ENCODE measurements around the gene PPA1. TPM values are rescaled to one million over a fixed set of nuclear protein-coding genes. Genes with fewer than 3 reads are reported as not detected.

PPA1 gene
- total and polyA plus RNA-seq, 2 donors (not counting 3 experiments of a cell fraction or from before 2014, with no cell fraction given), result 63.5 to 140 TPM

GRCh38 chr10:70167246-70167645, 66.0 kb downstream of the PPA1 start:
- no peak for DNase-seq (ENCODE audit: low read depth, low spot score)

DNA sequence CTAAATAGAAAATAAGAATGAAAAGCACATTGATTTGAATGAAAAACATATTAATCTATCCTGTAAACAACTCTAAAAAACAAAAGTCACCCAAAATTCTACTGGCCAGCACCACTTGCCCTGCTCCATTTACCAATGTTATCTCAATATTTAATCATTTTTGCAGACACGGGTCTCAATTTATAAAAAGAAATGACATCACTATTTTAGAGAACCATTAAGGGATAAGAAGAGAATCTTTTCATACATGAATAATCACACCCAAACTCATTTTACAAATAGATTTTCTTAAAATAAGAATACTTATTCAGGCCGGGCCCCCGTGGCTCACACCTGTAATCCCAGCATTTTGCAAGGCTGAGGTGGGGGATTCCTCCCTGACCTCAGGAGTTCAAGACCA, 66.8 kb downstream of the PPA1 start:
- no peak for FAIRE-seq
- Histone ChIP-seq H3K4me2 (ENCODE audit: insufficient read depth, low read length) (no peak overlapping the region), H4K20me1 (replicated peaks; ENCODE audit: control insufficient read depth, extremely low read depth, insufficient read depth, low read length) (peaks cover 5% of the 10 kb centered on the region), H3K9me1 (replicated peaks; ENCODE audit: control insufficient read depth, extremely low read depth, insufficient read depth, low read length) (no peaks in the 10 kb centered on the region), H3K27me3 (ENCODE audit: control insufficient read depth in 2 of 2, insufficient read depth in 2 of 2, low read length in 2 of 2) (no peaks in the 10 kb centered on the region), H3K4me3 (replicated peaks in 1 of 3; ENCODE audit: insufficient read depth in 1 of 3, low read depth in 1 of 3, low read length in 3 of 3) (no peak overlapping the region), H3K4me1 (ENCODE audit: control insufficient read depth, extremely low read depth, insufficient read depth, low read length) (peaks cover 9% of the 10 kb centered on the region), H3K36me3 (ENCODE audit: control insufficient read depth in 2 of 2, extremely low read depth in 1 of 2, insufficient read depth in 2 of 2, low read length in 2 of 2) (peaks cover 2 to 12% of the 10 kb centered on the region in 2 experiments), H3K79me2 (ENCODE audit: control insufficient read depth, insufficient read depth, low read length) (peaks cover 86% of the 10 kb centered on the region), H3K9ac (replicated peaks; ENCODE audit: extremely low read depth, insufficient read depth, low read length) (no peak overlapping the region), H2AFZ (ENCODE audit: low read depth, low read length) (no peak overlapping the region), H3K27ac (ENCODE audit: insufficient read depth, low read depth, low read length) (no peak overlapping the region), H3K9me3 (replicated peaks; ENCODE audit: control insufficient read depth, insufficient read depth, low read length) (no peaks in the 10 kb centered on the region)
- ChIA-PET POLR2A (interaction anchor here (0.7 kb wide), 1 partner anchor 176 kb away, joined by 3 read pairs; no protein-coding TSS in a partner anchor), CTCF (interaction anchor here (1.9 kb wide), 1 partner anchor 20 kb away, joined by 7 read pairs; the partner anchor contains the start of gene TYSND1)
- BruUV-seq (replicated peaks), result no TSS peak
- dilution Hi-C loops (cut with MboI; ENCODE audit: extremely low pct_ligation_motif_present, low sequenced_read_pairs), result no loop called here
- intact Hi-C loops (cut with micrococcal nuclease), result no loop called here
- TF ChIP-seq, protein P1, sequence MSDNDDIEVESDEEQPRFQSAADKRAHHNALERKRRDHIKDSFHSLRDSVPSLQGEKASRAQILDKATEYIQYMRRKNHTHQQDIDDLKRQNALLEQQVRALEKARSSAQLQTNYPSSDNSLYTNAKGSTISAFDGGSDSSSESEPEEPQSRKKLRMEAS (IDR thresholded peaks at IDR 0.05; ENCODE audit: insufficient read depth, insufficient read length), result no peak
- TF ChIP-seq EZH2 (IDR thresholded peaks at IDR 0.05; ENCODE audit: borderline replicate concordance, low read depth, low read length, severe bottlenecking) (no peak), POLR2A (IDR thresholded peaks at IDR 0.05; ENCODE audit: low read depth, low read length) (no peak), FOS (IDR thresholded peaks at IDR 0.05; ENCODE audit: borderline replicate concordance, insufficient read depth, low read length) (no peak), MYC (IDR thresholded peaks at IDR 0.05; ENCODE audit: low read depth, low read length) (no peak), POLR2AphosphoS5 (IDR thresholded peaks at IDR 0.05; ENCODE audit: insufficient read depth, low read depth, low read length) (no peak), JUN (IDR thresholded peaks at IDR 0.05; ENCODE audit: borderline replicate concordance, insufficient read depth, insufficient read length, low read depth) (no peak), CTCF (IDR thresholded peaks at IDR 0.05; ENCODE audit: extremely low read depth in 1 of 2, insufficient read depth in 1 of 2, low read depth in 1 of 2, low read length in 2 of 2) (no peak), GATA2 (IDR thresholded peaks at IDR 0.05; ENCODE audit: insufficient read depth, insufficient read length, low read depth, low read length) (no peak)
- DNase-seq (ENCODE audit: low read depth, low spot score), result no peak

More at GRCh38 chr10:70167246-70167645, 66.0 kb downstream of the PPA1 start:
- Histone ChIP-seq H3K27ac (ENCODE audit: insufficient read depth, low read depth, low read length) (no peak overlapping the region), H3K4me3 (replicated peaks in 1 of 3; ENCODE audit: insufficient read depth in 1 of 3, low read depth in 1 of 3, low read length in 3 of 3) (no peak overlapping the region), H4K20me1 (replicated peaks; ENCODE audit: control insufficient read depth, extremely low read depth, insufficient read depth, low read length) (no peaks in the 10 kb centered on the region), H3K9me3 (replicated peaks; ENCODE audit: control insufficient read depth, insufficient read depth, low read length) (no peaks in the 10 kb centered on the region), H3K9me1 (replicated peaks; ENCODE audit: control insufficient read depth, extremely low read depth, insufficient read depth, low read length) (no peaks in the 10 kb centered on the region), H3K36me3 (ENCODE audit: control insufficient read depth in 2 of 2, extremely low read depth in 1 of 2, insufficient read depth in 2 of 2, low read length in 2 of 2) (peaks cover 2 to 10% of the 10 kb centered on the region in 2 experiments), H3K4me1 (ENCODE audit: control insufficient read depth, extremely low read depth, insufficient read depth, low read length) (peaks cover 9% of the 10 kb centered on the region), H3K4me2 (ENCODE audit: insufficient read depth, low read length) (no peak overlapping the region), H3K79me2 (ENCODE audit: control insufficient read depth, insufficient read depth, low read length) (peaks cover 77% of the 10 kb centered on the region), H2AFZ (ENCODE audit: low read depth, low read length) (no peak overlapping the region), H3K27me3 (ENCODE audit: control insufficient read depth in 2 of 2, insufficient read depth in 2 of 2, low read length in 2 of 2) (no peaks in the 10 kb centered on the region), H3K9ac (replicated peaks; ENCODE audit: extremely low read depth, insufficient read depth, low read length) (no peak overlapping the region)
- dilution Hi-C loops (cut with MboI; ENCODE audit: extremely low pct_ligation_motif_present, low sequenced_read_pairs) (no loop called here), intact Hi-C loops (cut with micrococcal nuclease) (no loop called here)
- BruUV-seq (replicated peaks), result no TSS peak
- FAIRE-seq, result no peak
- POLR2A ChIA-PET, result interaction anchor here (0.7 kb wide), 1 partner anchor 177 kb away, joined by 3 read pairs; no protein-coding TSS in a partner anchor
- TF ChIP-seq MYC (IDR thresholded peaks at IDR 0.05; ENCODE audit: low read depth, low read length) (no peak), EZH2 (IDR thresholded peaks at IDR 0.05; ENCODE audit: borderline replicate concordance, low read depth, low read length, severe bottlenecking) (no peak), POLR2A (IDR thresholded peaks at IDR 0.05; ENCODE audit: low read depth, low read length) (no peak), JUN (IDR thresholded peaks at IDR 0.05; ENCODE audit: borderline replicate concordance, insufficient read depth, insufficient read length, low read depth) (no peak), POLR2AphosphoS5 (IDR thresholded peaks at IDR 0.05; ENCODE audit: insufficient read depth, low read depth, low read length) (no peak), GATA2 (IDR thresholded peaks at IDR 0.05; ENCODE audit: insufficient read depth, insufficient read length, low read depth, low read length) (no peak)
- TF ChIP-seq, protein P1 (IDR thresholded peaks at IDR 0.05; ENCODE audit: insufficient read depth, insufficient read length), result no peak
- CTCF ChIA-PET, result interaction anchor here (1.7 to 1.9 kb wide), 2 partner anchors 18 to 20 kb away, joined by 4 to 7 read pairs; partner anchors contain the start of gene TYSND1
